HL-60/S4 treated with phorbol 12-myristate 13-acetate at 8.2 ng/mL for 4 days and 3 days (cell line): ENCODE results near the gene SLAIN2.
"Not testable (repeated sequence)": the region's sequence is repeated elsewhere in the genome, so short reads cannot be mapped to it uniquely, and the experiment has no call there.

Source experiments
- in situ Hi-C: fragments of 300-500 bp; cut with MboI; formaldehyde crosslinking; loops from 2 replicates; pipeline ENCODE4 v1.15.0; 2022; ENCODE audit warnings: low sequenced_read_pairs

Gene SLAIN2

GRCh38 chr4:48340965-48341775, at the start of gene SLAIN2:
SLAIN2 (plus strand) TSS chr4:48341529; CDS start chr4:48341740, 211 bp downstream.
- in situ Hi-C loops = no loop called here

GRCh38 chr4:48292218-48292790, 49.0 kb upstream of the SLAIN2 start:
- in situ Hi-C loops = not testable (repeated sequence)

- in situ Hi-C loops = no loop called here
Observed at GRCh38 chr4:48295116-48295515, 46.2 kb upstream of the SLAIN2 start.

- in situ Hi-C loops = no loop called here
Observed at GRCh38 chr4:48296365-48296764, 45.0 kb upstream of the SLAIN2 start.

- in situ Hi-C loops = no loop called here
Observed at GRCh38 chr4:48297256-48297846, 44.0 kb upstream of the SLAIN2 start.

GRCh38 chr4:48299560-48299959, 41.8 kb upstream of the SLAIN2 start:
- in situ Hi-C loops = no loop called here

- in situ Hi-C loops = no loop called here
Observed at GRCh38 chr4:48300004-48300403, 41.3 kb upstream of the SLAIN2 start.

- in situ Hi-C loops = no loop called here
Observed at GRCh38 chr4:48305508-48305907, 35.8 kb upstream of the SLAIN2 start.

GRCh38 chr4:48307528-48307927, 33.8 kb upstream of the SLAIN2 start:
- in situ Hi-C loops = no loop called here

GRCh38 chr4:48308901-48309300, 32.4 kb upstream of the SLAIN2 start:
- in situ Hi-C loops = no loop called here

- in situ Hi-C loops = no loop called here
Observed at GRCh38 chr4:48311896-48312295, 29.4 kb upstream of the SLAIN2 start.

- in situ Hi-C loops = not testable (repeated sequence)
Observed at GRCh38 chr4:48314746-48315145, 26.6 kb upstream of the SLAIN2 start.

- in situ Hi-C loops = no loop called here
Observed at GRCh38 chr4:48315728-48316630, 25.4 kb upstream of the SLAIN2 start.

- in situ Hi-C loops = no loop called here
Observed at GRCh38 chr4:48321312-48321711, 20.0 kb upstream of the SLAIN2 start.

GRCh38 chr4:48322063-48322462, 19.3 kb upstream of the SLAIN2 start:
- in situ Hi-C loops = no loop called here

GRCh38 chr4:48324281-48324680, 17.0 kb upstream of the SLAIN2 start:
- in situ Hi-C loops = no loop called here

GRCh38 chr4:48329193-48329592, 12.1 kb upstream of the SLAIN2 start:
- in situ Hi-C loops = no loop called here

- in situ Hi-C loops = no loop called here
Observed at GRCh38 chr4:48329976-48330375, 11.4 kb upstream of the SLAIN2 start.

- in situ Hi-C loops = no loop called here
Observed at GRCh38 chr4:48331577-48332330, 9.6 kb upstream of the SLAIN2 start.

GRCh38 chr4:48332661-48333060, 8.7 kb upstream of the SLAIN2 start:
- in situ Hi-C loops = no loop called here
